ENCODE data around the gene KLHL7. TPM values are rescaled to one million over a fixed set of nuclear protein-coding genes. Genes with fewer than 3 reads are reported as not detected.

The KLHL7 gene
- total and polyA plus RNA-seq, 9 of the 15 experiments (the other 6 are each of a cell fraction or from before 2014, with no cell fraction given) = 4.2 to 63.1 (median 32.3) TPM

- Histone ChIP-seq H3K9ac (ENCODE audit: insufficient read depth in 1 of 2, low read depth in 2 of 2, low read length in 2 of 2) (no peak overlapping the region), H4K20me1 (replicated peaks; ENCODE audit: control insufficient read depth, insufficient read depth, low read length) (no peaks in the 10 kb centered on the region), H2AFZ (ENCODE audit: low read depth, low read length) (no peak overlapping the region), H3K27me3 (ENCODE audit: control insufficient read depth in 2 of 2, insufficient read depth in 2 of 2, low read length in 2 of 2) (no peaks in the 10 kb centered on the region), H3K79me2 (ENCODE audit: control insufficient read depth, insufficient read depth, low read length) (no peaks in the 10 kb centered on the region), H3K4me1 (replicated peaks in 1 of 2; ENCODE audit: control insufficient read depth in 2 of 2, insufficient read depth in 2 of 2, low read length in 2 of 2) (no peaks in the 10 kb centered on the region), H3K36me3 (ENCODE audit: control insufficient read depth, insufficient read depth, low read length) (no peaks in the 10 kb centered on the region), H3K27ac (ENCODE audit: extremely low read depth, low read depth, low read length) (no peak overlapping the region), H3K9me1 (ENCODE audit: control insufficient read depth, insufficient read depth, low read length) (no peaks in the 10 kb centered on the region), H3K4me2 (ENCODE audit: insufficient read depth, low read length) (no peak overlapping the region), H3K9me3 (replicated peaks; ENCODE audit: control insufficient read depth, insufficient read depth, low read depth, low read length) (no peaks in the 10 kb centered on the region), H3K4me3 (no peak overlapping the region)
- no peak for FAIRE-seq
- ChIA-PET CTCF (ENCODE audit: low intra/inter-chr PET ratio) (no interaction called here), POLR2A (interaction anchor here (1.0 to 2.2 kb wide), 3 partner anchors 9 to 20 kb away, joined by 3 to 11 read pairs (median 4); partner anchors contain the start of gene KLHL7)
- DNase-seq (ENCODE audit: extremely low read depth in 1 of 4, low spot score in 3 of 4) = no peak
- BruUV-seq (replicated peaks) = no TSS peak
- 29% methylated on average over 2 of the region's 2 CpGs for WGBS (ENCODE audit: insufficient coverage, low coverage, missing lambda C conversion rate)
- ATAC-seq = no peak
- intact Hi-C loops (cut with micrococcal nuclease) = no loop called here
- in situ Hi-C loops (cut with MboI) = no loop called here
- TF ChIP-seq DACH1 (IDR thresholded peaks at IDR 0.05; ENCODE audit: partially characterized antibody) = no peak
- no peak for TF ChIP-seq FOXK1 (CRISPR knock-in tag; IDR thresholded peaks at IDR 0.05; ENCODE audit: borderline replicate concordance)
- TF ChIP-seq, protein P1, sequence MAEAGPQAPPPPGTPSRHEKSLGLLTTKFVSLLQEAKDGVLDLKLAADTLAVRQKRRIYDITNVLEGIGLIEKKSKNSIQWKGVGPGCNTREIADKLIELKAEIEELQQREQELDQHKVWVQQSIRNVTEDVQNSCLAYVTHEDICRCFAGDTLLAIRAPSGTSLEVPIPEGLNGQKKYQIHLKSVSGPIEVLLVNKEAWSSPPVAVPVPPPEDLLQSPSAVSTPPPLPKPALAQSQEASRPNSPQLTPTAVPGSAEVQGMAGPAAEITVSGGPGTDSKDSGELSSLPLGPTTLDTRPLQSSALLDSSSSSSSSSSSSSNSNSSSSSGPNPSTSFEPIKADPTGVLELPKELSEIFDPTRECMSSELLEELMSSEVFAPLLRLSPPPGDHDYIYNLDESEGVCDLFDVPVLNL (CRISPR knock-in tag; IDR thresholded peaks at IDR 0.05; ENCODE audit: low read depth) = no peak
- no peak for TF ChIP-seq ESRRB (CRISPR knock-in tag; IDR thresholded peaks at IDR 0.05; ENCODE audit: borderline replicate concordance)
- no peak for TF ChIP-seq FOXA3 (CRISPR knock-in tag; conservative IDR thresholded peaks at IDR 0.05 in 1 of 2, IDR thresholded peaks at IDR 0.05 in 1 of 2)
- TF ChIP-seq HDAC8 (tag; IDR thresholded peaks at IDR 0.05) = no peak
- TF ChIP-seq, protein P2, sequence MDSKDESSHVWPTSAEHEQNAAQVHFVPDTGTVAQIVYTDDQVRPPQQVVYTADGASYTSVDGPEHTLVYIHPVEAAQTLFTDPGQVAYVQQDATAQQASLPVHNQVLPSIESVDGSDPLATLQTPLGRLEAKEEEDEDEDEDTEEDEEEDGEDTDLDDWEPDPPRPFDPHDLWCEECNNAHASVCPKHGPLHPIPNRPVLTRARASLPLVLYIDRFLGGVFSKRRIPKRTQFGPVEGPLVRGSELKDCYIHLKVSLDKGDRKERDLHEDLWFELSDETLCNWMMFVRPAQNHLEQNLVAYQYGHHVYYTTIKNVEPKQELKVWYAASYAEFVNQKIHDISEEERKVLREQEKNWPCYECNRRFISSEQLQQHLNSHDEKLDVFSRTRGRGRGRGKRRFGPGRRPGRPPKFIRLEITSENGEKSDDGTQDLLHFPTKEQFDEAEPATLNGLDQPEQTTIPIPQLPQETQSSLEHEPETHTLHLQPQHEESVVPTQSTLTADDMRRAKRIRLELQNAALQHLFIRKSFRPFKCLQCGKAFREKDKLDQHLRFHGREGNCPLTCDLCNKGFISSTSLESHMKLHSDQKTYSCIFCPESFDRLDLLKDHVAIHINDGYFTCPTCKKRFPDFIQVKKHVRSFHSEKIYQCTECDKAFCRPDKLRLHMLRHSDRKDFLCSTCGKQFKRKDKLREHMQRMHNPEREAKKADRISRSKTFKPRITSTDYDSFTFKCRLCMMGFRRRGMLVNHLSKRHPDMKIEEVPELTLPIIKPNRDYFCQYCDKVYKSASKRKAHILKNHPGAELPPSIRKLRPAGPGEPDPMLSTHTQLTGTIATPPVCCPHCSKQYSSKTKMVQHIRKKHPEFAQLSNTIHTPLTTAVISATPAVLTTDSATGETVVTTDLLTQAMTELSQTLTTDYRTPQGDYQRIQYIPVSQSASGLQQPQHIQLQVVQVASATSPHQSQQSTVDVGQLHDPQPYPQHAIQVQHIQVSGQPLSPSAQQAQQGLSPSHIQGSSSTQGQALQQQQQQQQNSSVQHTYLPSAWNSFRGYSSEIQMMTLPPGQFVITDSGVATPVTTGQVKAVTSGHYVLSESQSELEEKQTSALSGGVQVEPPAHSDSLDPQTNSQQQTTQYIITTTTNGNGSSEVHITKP (IDR thresholded peaks at IDR 0.05; ENCODE audit: partially characterized antibody) = no peak
- no peak for TF ChIP-seq ETV1 (tag; conservative IDR thresholded peaks at IDR 0.05; ENCODE audit: low read depth)
- TF ChIP-seq, protein P3, sequence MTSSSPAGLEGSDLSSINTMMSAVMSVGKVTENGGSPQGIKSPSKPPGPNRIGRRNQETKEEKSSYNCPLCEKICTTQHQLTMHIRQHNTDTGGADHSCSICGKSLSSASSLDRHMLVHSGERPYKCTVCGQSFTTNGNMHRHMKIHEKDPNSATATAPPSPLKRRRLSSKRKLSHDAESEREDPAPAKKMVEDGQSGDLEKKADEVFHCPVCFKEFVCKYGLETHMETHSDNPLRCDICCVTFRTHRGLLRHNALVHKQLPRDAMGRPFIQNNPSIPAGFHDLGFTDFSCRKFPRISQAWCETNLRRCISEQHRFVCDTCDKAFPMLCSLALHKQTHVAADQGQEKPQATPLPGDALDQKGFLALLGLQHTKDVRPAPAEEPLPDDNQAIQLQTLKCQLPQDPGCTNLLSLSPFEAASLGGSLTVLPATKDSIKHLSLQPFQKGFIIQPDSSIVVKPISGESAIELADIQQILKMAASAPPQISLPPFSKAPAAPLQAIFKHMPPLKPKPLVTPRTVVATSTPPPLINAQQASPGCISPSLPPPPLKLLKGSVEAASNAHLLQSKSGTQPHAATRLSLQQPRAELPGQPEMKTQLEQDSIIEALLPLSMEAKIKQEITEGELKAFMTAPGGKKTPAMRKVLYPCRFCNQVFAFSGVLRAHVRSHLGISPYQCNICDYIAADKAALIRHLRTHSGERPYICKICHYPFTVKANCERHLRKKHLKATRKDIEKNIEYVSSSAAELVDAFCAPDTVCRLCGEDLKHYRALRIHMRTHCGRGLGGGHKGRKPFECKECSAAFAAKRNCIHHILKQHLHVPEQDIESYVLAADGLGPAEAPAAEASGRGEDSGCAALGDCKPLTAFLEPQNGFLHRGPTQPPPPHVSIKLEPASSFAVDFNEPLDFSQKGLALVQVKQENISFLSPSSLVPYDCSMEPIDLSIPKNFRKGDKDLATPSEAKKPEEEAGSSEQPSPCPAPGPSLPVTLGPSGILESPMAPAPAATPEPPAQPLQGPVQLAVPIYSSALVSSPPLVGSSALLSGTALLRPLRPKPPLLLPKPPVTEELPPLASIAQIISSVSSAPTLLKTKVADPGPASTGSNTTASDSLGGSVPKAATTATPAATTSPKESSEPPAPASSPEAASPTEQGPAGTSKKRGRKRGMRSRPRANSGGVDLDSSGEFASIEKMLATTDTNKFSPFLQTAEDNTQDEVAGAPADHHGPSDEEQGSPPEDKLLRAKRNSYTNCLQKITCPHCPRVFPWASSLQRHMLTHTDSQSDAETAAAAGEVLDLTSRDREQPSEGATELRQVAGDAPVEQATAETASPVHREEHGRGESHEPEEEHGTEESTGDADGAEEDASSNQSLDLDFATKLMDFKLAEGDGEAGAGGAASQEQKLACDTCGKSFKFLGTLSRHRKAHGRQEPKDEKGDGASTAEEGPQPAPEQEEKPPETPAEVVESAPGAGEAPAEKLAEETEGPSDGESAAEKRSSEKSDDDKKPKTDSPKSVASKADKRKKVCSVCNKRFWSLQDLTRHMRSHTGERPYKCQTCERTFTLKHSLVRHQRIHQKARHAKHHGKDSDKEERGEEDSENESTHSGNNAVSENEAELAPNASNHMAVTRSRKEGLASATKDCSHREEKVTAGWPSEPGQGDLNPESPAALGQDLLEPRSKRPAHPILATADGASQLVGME (CRISPR knock-in tag; IDR thresholded peaks at IDR 0.05) = no peak
- no peak for TF ChIP-seq MCM2 (IDR thresholded peaks at IDR 0.05; ENCODE audit: low read depth)
Measured at GRCh38 chr7:23115991-23116390, 10.4 kb downstream of the KLHL7 start.

All from K562 (cell line).